PC-9 (cell line): ENCODE measurements around the gene CRYBG1. TPM values are rescaled to one million over a fixed set of nuclear protein-coding genes. Genes with fewer than 3 reads are reported as not detected.
A peak's percentile ranks its signal among the peaks of the same experiment; 100 is the strongest.

Source experiments
- BruUV-seq: library from RNA; stranded (reverse); fragments of 400-500 nt; replicated peaks from 2 replicates; lab custom pipeline; 2021; lab: Mats Ljungman, UMichigan
- CTCF ChIA-PET: fragments of 300-600 bp; sonication (Branson Sonifier 250); formaldehyde crosslinking; loops from one replicate; lab custom pipeline; 2022; ENCODE audit warnings: antibody characterized with exemption; lab: Charles Lee
- POLR2A ChIA-PET: fragments of 300-600 bp; sonication (Branson Sonifier 250); formaldehyde crosslinking; loops from one replicate; lab custom pipeline; 2022; ENCODE audit warnings: antibody characterized with exemption; ENCODE audit not compliant: unreplicated experiment; lab: Charles Lee
- DNase-seq, 2 experiments: peaks; one replicate each; pipeline versions ENCODE4 v3.0.0 to v3.0.0-alpha.2; 2015 to 2022; ENCODE audit warnings: mixed read lengths in 1 of 2
- H2AFZ ChIP-seq: fragments of 200-600 bp; sonication (generic); 2 replicates; pipeline ENCODE4 v1.8.1; 2017; ENCODE audit warnings: antibody characterized with exemption
- H3F3A ChIP-seq: fragments of 200-600 bp; sonication (generic); 2 replicates; pipeline ENCODE4 v1.8.1; 2017; ENCODE audit warnings: antibody characterized with exemption, mild to moderate bottlenecking, low read depth; ENCODE audit not compliant: insufficient read depth
- H3K27ac ChIP-seq: fragments of 200-600 bp; sonication (generic); 2 replicates; pipeline ENCODE4 v1.6.1; 2016; ENCODE audit warnings: mixed run types
- H3K27me3 ChIP-seq: fragments of 200-600 bp; sonication (generic); 2 replicates; pipeline ENCODE4 v1.6.1; 2016; ENCODE audit warnings: low read depth, mixed run types; ENCODE audit not compliant: insufficient read depth
- H3K36me3 ChIP-seq: fragments of 200-600 bp; sonication (generic); 2 replicates; pipeline ENCODE4 v1.6.1; 2016; ENCODE audit warnings: low read depth, mixed run types
- H3K4me1 ChIP-seq: fragments of 200-600 bp; sonication (generic); replicated peaks from 2 replicates; pipeline ENCODE4 v1.6.1; 2016; ENCODE audit warnings: mixed run types; ENCODE audit not compliant: insufficient read depth
- H3K4me2 ChIP-seq: fragments of 200-600 bp; sonication (generic); 2 replicates; pipeline ENCODE4 v1.6.1; 2017; ENCODE audit warnings: mixed run types
- H3K4me3 ChIP-seq: fragments of 200-600 bp; sonication (generic); 2 replicates; pipeline ENCODE4 v1.6.1; 2016; ENCODE audit warnings: mixed run types
- H3K79me2 ChIP-seq: fragments of 200-600 bp; sonication (generic); 2 replicates; pipeline ENCODE4 v1.6.1; 2017; ENCODE audit warnings: low read depth, mixed run types
- H3K9me2 ChIP-seq: fragments of 200-600 bp; sonication (generic); 2 replicates; pipeline ENCODE4 v1.8.1; 2017; ENCODE audit warnings: mild to moderate bottlenecking; ENCODE audit not compliant: insufficient read depth
- H3K9me3 ChIP-seq: fragments of 200-600 bp; sonication (generic); 2 replicates; pipeline ENCODE4 v1.8.1; 2016; ENCODE audit warnings: low read depth; ENCODE audit not compliant: insufficient read depth
- H4K20me1 ChIP-seq: fragments of 200-600 bp; sonication (generic); 2 replicates; pipeline ENCODE4 v1.8.1; 2017; ENCODE audit not compliant: insufficient read depth
- CTCF ChIP-seq: fragments of 200-600 bp; sonication (generic); conservative IDR thresholded peaks from 2 replicates; pipeline ENCODE4 v1.6.1; 2017; ENCODE audit warnings: mixed run types, antibody characterized with exemption, mild to moderate bottlenecking, moderate library complexity
- EZH2 ChIP-seq: fragments of 200-600 bp; sonication (generic); IDR thresholded peaks from 2 replicates; pipeline ENCODE4 v1.8.0; 2017; ENCODE audit warnings: antibody characterized with exemption, low read depth
- intact Hi-C: fragments of 100-400 bp; cut with micrococcal nuclease; formaldehyde crosslinking; loops from one replicate; pipeline ENCODE4 v1.10.0; 2022; ENCODE audit not compliant: unreplicated experiment
- total RNA-seq: library from RNA; stranded (reverse); gene quantifications from 2 replicates; pipeline ENCODE4 v1.2.3, GENCODE V29; 2021

CRYBG1 gene
- total RNA-seq, 1 experiment from 2014 or later = 49.3 TPM

GRCh38 chr6:106334646-106335448 is 25.7 kb upstream of the CRYBG1 start:
- intact Hi-C loops = loop anchor here (5.0 to 10.0 kb wide), 4 partner anchors 662 to 1512 kb away; no protein-coding TSS in a partner anchor
- POLR2A ChIA-PET = interaction anchor here (0.7 kb wide), 2 partner anchors 30 to 225 kb away, joined by 5 to 6 read pairs; no protein-coding TSS in a partner anchor
- Histone ChIP-seq H3K27me3 (no peaks in the 10 kb centered on the region), H3K27ac (no peak overlapping the region), H3K9me3 (no peaks in the 10 kb centered on the region), H2AFZ (no peak overlapping the region), H3K4me2 (no peak overlapping the region), H3K79me2 (no peaks in the 10 kb centered on the region), H3F3A (peaks cover 5% of the 10 kb centered on the region), H3K36me3 (no peaks in the 10 kb centered on the region), H4K20me1 (no peaks in the 10 kb centered on the region), H3K4me1 (peaks cover 4% of the 10 kb centered on the region), H3K9me2 (no peaks in the 10 kb centered on the region), H3K4me3 (no peak overlapping the region)
- peak; percentile 37 to 58 for DNase-seq
- BruUV-seq = no TSS peak
- CTCF ChIA-PET = interaction anchor here (0.6 to 0.9 kb wide), 6 partner anchors 15 to 983 kb away, joined by 3 to 5 read pairs (median 3); no protein-coding TSS in a partner anchor
- TF ChIP-seq CTCF (peak; percentile 88), EZH2 (no peak)

- ChIA-PET CTCF (interaction anchor here (0.6 to 1.6 kb wide), 12 partner anchors 11 to 1260 kb away, joined by 3 to 9 read pairs (median 4); partner anchors contain the start of gene CRYBG1), POLR2A (interaction anchor here (0.6 to 0.7 kb wide), 4 partner anchors 14 to 1120 kb away, joined by 3 to 5 read pairs (median 3); partner anchors contain the start of gene PDSS2)
- peak overlapping the region; percentile 43 for H3K4me2 ChIP-seq
- 0 out of 2 replicates have a peak overlapping the region, but pooled peaks have one; percentile 30 for H2AFZ ChIP-seq
- no peaks in the 10 kb centered on the region for H3K9me3 ChIP-seq
- H3K27me3 ChIP-seq = no peaks in the 10 kb centered on the region
- peaks cover 9% of the 10 kb centered on the region for H3K4me1 ChIP-seq
- H4K20me1 ChIP-seq = no peaks in the 10 kb centered on the region
- H3K27ac ChIP-seq = peak overlapping the region; percentile 18; the same call in 1 of the 2 replicates
- no TSS peak for BruUV-seq
- H3K36me3 ChIP-seq = no peaks in the 10 kb centered on the region
- H3K4me3 ChIP-seq = no peak overlapping the region
- TF ChIP-seq CTCF (peak; percentile 90), EZH2 (no peak)
- peak; percentile 65 to 75 for DNase-seq
- intact Hi-C loops = loop anchor here (1.0 to 10.0 kb wide), 8 partner anchors 21 to 1508 kb away; partner anchors contain the start of gene CRYBG1
- no peaks in the 10 kb centered on the region for H3K9me2 ChIP-seq
- H3F3A ChIP-seq = peaks cover 12% of the 10 kb centered on the region
- no peaks in the 10 kb centered on the region for H3K79me2 ChIP-seq
These were observed 21.0 kb upstream of the CRYBG1 start for GRCh38 chr6:106339334-106340029.

GRCh38 chr6:106347219-106347618 is 13.3 kb upstream of the CRYBG1 start:
- no peak overlapping the region for H3K4me3 ChIP-seq
- ChIA-PET CTCF (interaction anchor here (0.6 kb wide), 1 partner anchor 14 kb away, joined by 4 read pairs; no protein-coding TSS in a partner anchor), POLR2A (interaction anchor here (0.7 kb wide), 1 partner anchor 1182 kb away, joined by 5 read pairs; no protein-coding TSS in a partner anchor)
- H3K79me2 ChIP-seq = no peaks in the 10 kb centered on the region
- TF ChIP-seq CTCF (no peak), EZH2 (no peak)
- no peaks in the 10 kb centered on the region for H4K20me1 ChIP-seq
- H3K36me3 ChIP-seq = no peaks in the 10 kb centered on the region
- H2AFZ ChIP-seq = no peak overlapping the region
- H3K4me1 ChIP-seq = 0 out of 2 replicates have a peak, but pooled peaks cover 5% of the 10 kb centered on the region
- no peak for DNase-seq
- peaks cover 9% of the 10 kb centered on the region; the same call in 1 of the 2 replicates for H3F3A ChIP-seq
- no TSS peak for BruUV-seq
- no peak overlapping the region for H3K4me2 ChIP-seq
- intact Hi-C loops = no loop called here
- H3K9me3 ChIP-seq = 0 out of 2 replicates have a peak, but pooled peaks cover 2% of the 10 kb centered on the region
- no peak overlapping the region for H3K27ac ChIP-seq
- H3K9me2 ChIP-seq = no peaks in the 10 kb centered on the region
- H3K27me3 ChIP-seq = no peaks in the 10 kb centered on the region
